A673 (cell line): ENCODE measurements around the gene OR6S1. TPM values are rescaled to one million over a fixed set of nuclear protein-coding genes. Genes with fewer than 3 reads are reported as not detected.
A peak's percentile ranks its signal among the peaks of the same experiment; 100 is the strongest.

Experiments
- BruUV-seq: library from RNA; stranded (reverse); fragments of 400-500 nt; replicated peaks from 2 replicates; lab custom pipeline; 2021; lab: Mats Ljungman, UMichigan
- CTCF ChIA-PET: fragments of 300-600 bp; sonication (Branson Sonifier 250); formaldehyde crosslinking; loops from one replicate; lab custom pipeline; 2022; ENCODE audit warnings: antibody characterized with exemption; lab: Charles Lee
- POLR2A ChIA-PET: fragments of 300-600 bp; sonication (Branson Sonifier 250); formaldehyde crosslinking; loops from one replicate; lab custom pipeline; 2022; ENCODE audit warnings: antibody characterized with exemption; ENCODE audit not compliant: low non-redundant PET; lab: Charles Lee
- DNase-seq: peaks from one replicate; pipeline ENCODE4 v3.0.0-alpha.2; 2015; ENCODE audit warnings: low spot score
- H3K27ac ChIP-seq: fragments of 200-600 bp; sonication (generic); 2 replicates; pipeline ENCODE4 v1.5.1; 2016; ENCODE audit warnings: mixed run types, low read depth, mild to moderate bottlenecking, mixed read lengths, antibody characterized with exemption, low read length; ENCODE audit not compliant: poor library complexity, severe bottlenecking
- H3K27me3 ChIP-seq: fragments of 200-600 bp; sonication (generic); replicated peaks from 2 replicates; pipeline ENCODE4 v1.6.1; 2017; ENCODE audit warnings: mixed run types, low read depth, mild to moderate bottlenecking, mixed read lengths, antibody characterized with exemption, low read length; ENCODE audit not compliant: insufficient read depth, poor library complexity
- H3K36me3 ChIP-seq: fragments of 200-600 bp; sonication (generic); 2 replicates; pipeline ENCODE4 v1.6.1; 2016; ENCODE audit warnings: mixed run types, mild to moderate bottlenecking, mixed read lengths, antibody characterized with exemption, low read length; ENCODE audit not compliant: insufficient read depth, poor library complexity, severe bottlenecking
- H3K4me1 ChIP-seq: fragments of 200-600 bp; sonication (generic); 2 replicates; pipeline ENCODE4 v1.6.1; 2017; ENCODE audit warnings: mixed run types, mild to moderate bottlenecking, mixed read lengths, antibody characterized with exemption, low read length; ENCODE audit not compliant: insufficient read depth, poor library complexity, severe bottlenecking
- H3K4me3 ChIP-seq: fragments of 200-600 bp; sonication (generic); 2 replicates; pipeline ENCODE4 v1.5.1; 2016; ENCODE audit warnings: low read depth, mixed run types, mild to moderate bottlenecking, mixed read lengths, low read length; ENCODE audit not compliant: poor library complexity, severe bottlenecking
- H3K9me3 ChIP-seq: fragments of 200-600 bp; sonication (generic); 2 replicates; pipeline ENCODE4 v1.6.1; 2016; ENCODE audit warnings: mixed run types, low read depth, mild to moderate bottlenecking, mixed read lengths, antibody characterized with exemption, low read length; ENCODE audit not compliant: poor library complexity, severe bottlenecking
- EZH2 ChIP-seq: fragments of 200-600 bp; sonication (generic); IDR thresholded peaks from 2 replicates; pipeline ENCODE4 v1.6.1; 2017; ENCODE audit warnings: borderline replicate concordance, low read depth, mild to moderate bottlenecking, mixed read lengths, antibody characterized with exemption, low read length; ENCODE audit not compliant: poor library complexity, severe bottlenecking
- intact Hi-C: fragments of 100-400 bp; cut with micrococcal nuclease; formaldehyde crosslinking; loops from one replicate; pipeline ENCODE4 v1.10.0; 2022; ENCODE audit not compliant: unreplicated experiment
- total RNA-seq: library from RNA; stranded (reverse); gene quantifications from 2 replicates; pipeline ENCODE4 v1.2.3, GENCODE V29; 2021
- TF ChIP-seq, protein P1 (sequence below): fragments of 300-800, 200-600 bp; sonication (generic); conservative IDR thresholded peaks from 2 replicates; pipeline ENCODE4 v1.5.1; 2017; ENCODE audit warnings: low read depth, mild to moderate bottlenecking, antibody characterized with exemption, low read length, moderate library complexity, mixed read lengths

Gene OR6S1
- total RNA-seq, 1 experiment from 2014 or later: not detected

DNA sequence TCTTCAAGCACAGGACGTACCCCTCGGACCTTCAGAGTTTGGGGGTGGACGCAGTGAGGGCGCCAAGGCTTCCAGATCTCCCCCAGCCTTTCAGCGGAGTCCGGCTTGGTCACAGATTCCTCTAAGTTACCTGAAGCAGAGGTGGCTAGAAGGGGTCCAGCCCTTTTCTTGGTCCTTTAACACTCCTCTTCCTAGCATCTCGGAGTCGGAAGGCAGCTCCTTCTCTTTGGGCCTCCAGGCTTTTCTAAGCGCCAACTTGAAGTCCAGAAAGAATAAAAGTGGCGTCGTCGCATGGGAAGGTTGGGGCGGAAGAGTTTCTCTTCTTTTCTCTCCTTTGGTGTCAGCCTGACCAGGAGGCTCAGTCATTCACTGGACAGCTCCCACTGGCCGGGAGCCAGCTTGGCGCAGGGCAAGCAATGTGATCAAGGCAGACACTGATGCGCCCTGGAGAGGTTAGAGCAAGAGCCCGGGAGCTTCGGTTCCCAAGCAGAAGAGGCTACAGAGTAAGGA lies 9.6 kb downstream of the OR6S1 start:
- POLR2A ChIA-PET: no interaction called here
- intact Hi-C loops: loop anchor here (1.0 to 2.0 kb wide), 5 partner anchors 23 to 339 kb away; partner anchors contain the start of gene PARP2
- CTCF ChIA-PET: interaction anchor here (0.7 kb wide), 1 partner anchor 10 kb away, joined by 11 read pairs; no protein-coding TSS in a partner anchor

DNA sequence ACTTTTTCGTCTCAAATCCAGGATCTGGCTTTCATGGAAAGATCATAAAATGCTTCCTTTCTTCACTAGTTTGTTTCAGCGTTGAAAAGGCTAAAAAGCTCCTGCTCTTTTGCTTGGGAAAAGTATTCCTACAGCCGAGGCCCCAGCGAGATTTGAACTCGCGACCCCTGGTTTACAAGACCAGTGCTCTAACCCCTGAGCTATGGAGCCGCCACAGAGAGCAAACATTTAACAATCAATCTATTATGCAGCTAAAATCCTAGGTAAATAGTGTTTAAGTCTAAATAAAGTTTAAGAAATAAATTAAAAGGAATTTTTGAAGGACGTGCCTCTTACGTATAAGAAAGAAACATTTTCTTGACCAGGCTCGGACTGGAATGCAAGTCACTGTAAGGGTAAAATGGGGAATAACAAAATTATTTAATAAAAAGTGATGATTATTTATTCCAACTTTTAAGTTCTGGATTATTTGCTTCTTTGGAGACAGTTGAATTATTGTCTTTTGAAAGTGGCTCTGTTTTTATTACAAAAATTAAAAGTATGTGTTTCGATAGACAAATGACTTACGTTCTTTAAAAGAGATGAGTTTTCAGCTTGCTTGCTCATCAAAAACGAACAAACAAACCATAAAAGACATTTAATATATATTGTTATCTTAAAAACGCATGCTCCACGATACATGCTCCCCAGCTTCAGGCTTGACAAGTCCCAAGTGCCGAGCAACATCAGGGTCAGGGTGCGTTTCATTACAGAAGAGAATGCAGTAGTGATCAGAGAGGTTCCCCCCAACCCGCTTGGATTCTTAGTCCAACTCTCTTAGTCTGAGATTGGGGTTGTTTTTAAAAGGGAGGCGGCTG lies 10.2 kb downstream of the OR6S1 start:
- Histone ChIP-seq H3K9me3 (no peaks in the 10 kb centered on the region), H3K27ac (no peak overlapping the region), H3K36me3 (no peaks in the 10 kb centered on the region), H3K4me1 (peaks cover 10% of the 10 kb centered on the region), H3K27me3 (peaks cover 6% of the 10 kb centered on the region), H3K4me3 (peak overlapping the region; percentile 58)
- intact Hi-C loops: loop anchor here (1.0 to 2.0 kb wide), 3 partner anchors 22 to 288 kb away; partner anchors contain the start of gene PARP2
- DNase-seq: peak; percentile 85
- BruUV-seq: no TSS peak
- CTCF ChIA-PET: interaction anchor here (0.7 kb wide), 1 partner anchor 340 kb away, joined by 3 read pairs; no protein-coding TSS in a partner anchor
- POLR2A ChIA-PET: no interaction called here
- TF ChIP-seq, protein P1, sequence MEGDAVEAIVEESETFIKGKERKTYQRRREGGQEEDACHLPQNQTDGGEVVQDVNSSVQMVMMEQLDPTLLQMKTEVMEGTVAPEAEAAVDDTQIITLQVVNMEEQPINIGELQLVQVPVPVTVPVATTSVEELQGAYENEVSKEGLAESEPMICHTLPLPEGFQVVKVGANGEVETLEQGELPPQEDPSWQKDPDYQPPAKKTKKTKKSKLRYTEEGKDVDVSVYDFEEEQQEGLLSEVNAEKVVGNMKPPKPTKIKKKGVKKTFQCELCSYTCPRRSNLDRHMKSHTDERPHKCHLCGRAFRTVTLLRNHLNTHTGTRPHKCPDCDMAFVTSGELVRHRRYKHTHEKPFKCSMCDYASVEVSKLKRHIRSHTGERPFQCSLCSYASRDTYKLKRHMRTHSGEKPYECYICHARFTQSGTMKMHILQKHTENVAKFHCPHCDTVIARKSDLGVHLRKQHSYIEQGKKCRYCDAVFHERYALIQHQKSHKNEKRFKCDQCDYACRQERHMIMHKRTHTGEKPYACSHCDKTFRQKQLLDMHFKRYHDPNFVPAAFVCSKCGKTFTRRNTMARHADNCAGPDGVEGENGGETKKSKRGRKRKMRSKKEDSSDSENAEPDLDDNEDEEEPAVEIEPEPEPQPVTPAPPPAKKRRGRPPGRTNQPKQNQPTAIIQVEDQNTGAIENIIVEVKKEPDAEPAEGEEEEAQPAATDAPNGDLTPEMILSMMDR: no peak
- no peak for TF ChIP-seq EZH2

More for the DNA sequence above, 9.6 kb downstream of the OR6S1 start:
- Histone ChIP-seq H3K4me3 (peak overlapping the region; percentile 58), H3K27ac (no peak overlapping the region), H3K27me3 (peaks cover 6% of the 10 kb centered on the region), H3K36me3 (no peaks in the 10 kb centered on the region), H3K4me1 (peaks cover 10% of the 10 kb centered on the region), H3K9me3 (no peaks in the 10 kb centered on the region)
- no peak for TF ChIP-seq EZH2
- TF ChIP-seq, protein P1: no peak
- DNase-seq: peak; percentile 45
- no TSS peak for BruUV-seq

- H3K27me3 ChIP-seq: peaks cover 6% of the 10 kb centered on the region
- intact Hi-C loops: loop anchor here (1.0 to 2.0 kb wide), 3 partner anchors 21 to 288 kb away; partner anchors contain the start of gene PARP2
- no peaks in the 10 kb centered on the region for H3K36me3 ChIP-seq
- no peaks in the 10 kb centered on the region for H3K9me3 ChIP-seq
- DNase-seq: peak; percentile 72
- no peak for TF ChIP-seq EZH2
- TF ChIP-seq, protein P1: no peak
- POLR2A ChIA-PET: no interaction called here
- peak overlapping the region; percentile 58 for H3K4me3 ChIP-seq
- CTCF ChIA-PET: interaction anchor here (0.7 kb wide), 1 partner anchor 340 kb away, joined by 3 read pairs; no protein-coding TSS in a partner anchor
- H3K27ac ChIP-seq: no peak overlapping the region
- H3K4me1 ChIP-seq: peaks cover 10% of the 10 kb centered on the region
- BruUV-seq: no TSS peak
Measured at GRCh38 chr14:20630340-20631022, 11.0 kb downstream of the OR6S1 start.
